Endothelial cell (in vitro differentiated cells): ENCODE measurements around the gene APBB2. TPM values are rescaled to one million over a fixed set of nuclear protein-coding genes. Genes with fewer than 3 reads are reported as not detected.

Experiments used
- DNase-seq: peaks from one replicate; pipeline ENCODE4 v3.0.0; 2021; ENCODE audit warnings: low spot score
- H3K27ac Mint-ChIP-seq: one replicate; pipeline ENCODE4 v1.8.0; 2021; ENCODE audit warnings: mixed read lengths, inconsistent platforms; ENCODE audit not compliant: unreplicated experiment
- H3K27me3 Mint-ChIP-seq: one replicate; pipeline ENCODE4 v1.8.0; 2021; ENCODE audit warnings: mild to moderate bottlenecking, moderate library complexity, mixed read lengths, inconsistent platforms; ENCODE audit not compliant: unreplicated experiment
- H3K36me3 Mint-ChIP-seq: one replicate; pipeline ENCODE4 v1.8.0; 2021; ENCODE audit warnings: mild to moderate bottlenecking, low read depth, mixed read lengths, inconsistent platforms; ENCODE audit not compliant: unreplicated experiment
- H3K4me1 Mint-ChIP-seq: one replicate; pipeline ENCODE4 v1.8.0; 2021; ENCODE audit warnings: mild to moderate bottlenecking, mixed read lengths, inconsistent platforms; ENCODE audit not compliant: unreplicated experiment
- H3K4me3 Mint-ChIP-seq: one replicate; pipeline ENCODE4 v1.8.0; 2021; ENCODE audit warnings: mild to moderate bottlenecking, mixed read lengths, inconsistent platforms; ENCODE audit not compliant: unreplicated experiment
- H3K9me3 Mint-ChIP-seq: one replicate; pipeline ENCODE4 v1.8.0; 2021; ENCODE audit warnings: mixed read lengths, inconsistent platforms; ENCODE audit not compliant: unreplicated experiment
- CTCF ChIP-seq: fragments of 200-600 bp; sonication (generic); IDR thresholded peaks from one replicate; pipeline ENCODE4 v1.5.0; 2021; ENCODE audit warnings: antibody characterized with exemption; ENCODE audit not compliant: unreplicated experiment
- total RNA-seq: library from RNA; stranded (reverse); fragmentation: NEBNext Ultra II Directional; extraction: Animal tissue kit (Norgen Biotek cat#: 25700); gene quantifications from one replicate; pipeline ENCODE4 v1.2.1, GENCODE V29; 2021; ENCODE audit not compliant: unreplicated experiment

Gene APBB2
- total RNA-seq, 1 donor from 2014 or later: 103 TPM

- Mint-ChIP-seq H3K27ac (peak overlapping the region; percentile 5), H3K36me3 (peaks cover 11% of the 10 kb centered on the region), H3K4me3 (peak overlapping the region; percentile 99), H3K27me3 (peaks cover 14% of the 10 kb centered on the region), H3K4me1 (peaks cover 46% of the 10 kb centered on the region), H3K9me3 (no peaks in the 10 kb centered on the region)
- peak; percentile 43 for DNase-seq
- TF ChIP-seq CTCF: no peak
These were observed 662 bp downstream of the APBB2 start for GRCh38 chr4:41213625-41214135.

GRCh38 chr4:41212616-41213203 is 1.6 kb downstream of the APBB2 start:
- peaks cover 49% of the 10 kb centered on the region for H3K4me1 Mint-ChIP-seq

GRCh38 chr4:41211951-41212615 is 2.3 kb downstream of the APBB2 start:
- Mint-ChIP-seq H3K36me3 (peaks cover 17% of the 10 kb centered on the region), H3K27ac (no peak overlapping the region), H3K9me3 (no peaks in the 10 kb centered on the region), H3K27me3 (peaks cover 15% of the 10 kb centered on the region), H3K4me1 (peaks cover 49% of the 10 kb centered on the region), H3K4me3 (peak overlapping the region; percentile 99)
- no peak for TF ChIP-seq CTCF
- DNase-seq: no peak

More at GRCh38 chr4:41212616-41213203, 1.6 kb downstream of the APBB2 start:
- Mint-ChIP-seq H3K27ac (no peak overlapping the region), H3K4me3 (peak overlapping the region; percentile 99), H3K9me3 (no peaks in the 10 kb centered on the region), H3K36me3 (peaks cover 11% of the 10 kb centered on the region), H3K27me3 (peaks cover 14% of the 10 kb centered on the region)
- TF ChIP-seq CTCF: peak; percentile 27
- peak; percentile 37 for DNase-seq

GRCh38 chr4:41209901-41210300 is 4.4 kb downstream of the APBB2 start:
- peaks cover 52% of the 10 kb centered on the region for H3K4me1 Mint-ChIP-seq
- H3K27me3 Mint-ChIP-seq: peaks cover 11% of the 10 kb centered on the region
- H3K4me3 Mint-ChIP-seq: no peak overlapping the region

More at GRCh38 chr4:41209901-41210300, 4.4 kb downstream of the APBB2 start:
- TF ChIP-seq CTCF: no peak
- DNase-seq: no peak
- H3K27ac Mint-ChIP-seq: no peak overlapping the region
- H3K9me3 Mint-ChIP-seq: no peaks in the 10 kb centered on the region
- H3K36me3 Mint-ChIP-seq: peaks cover 13% of the 10 kb centered on the region
